KBM-7 (cell line): ENCODE data around the gene ZC3HAV1.
"Not testable (repeated sequence)": the region's sequence is repeated elsewhere in the genome, so short reads cannot be mapped to it uniquely, and the experiment has no call there.

ENCODE experiments used
- DNase-seq: peaks from one replicate; pipeline ENCODE4 v3.0.0-alpha.2; 2015
- in situ Hi-C: fragments of 300-500 bp; cut with MboI; formaldehyde crosslinking; loops from 2 replicates; pipeline ENCODE4 v1.14.3; 2020; ENCODE audit warnings: low sequenced_read_pairs, low pct_unique_long_range_greater_than_20kb, mixed read lengths

Gene ZC3HAV1

GRCh38 chr7:139065323-139065722 lies 44.2 kb downstream of the ZC3HAV1 start:
- DNase-seq = no peak
- in situ Hi-C loops = no loop called here

GRCh38 chr7:139061416-139061815 lies 48.1 kb downstream of the ZC3HAV1 start:
- DNase-seq = no peak
- in situ Hi-C loops = no loop called here

- in situ Hi-C loops = no loop called here
- no peak for DNase-seq
Measured at GRCh38 chr7:139060695-139061237, 48.8 kb downstream of the ZC3HAV1 start.

GRCh38 chr7:139059905-139060304 lies 49.6 kb downstream of the ZC3HAV1 start:
- in situ Hi-C loops = no loop called here
- DNase-seq = no peak

- DNase-seq = no peak
- in situ Hi-C loops = no loop called here
Measured at GRCh38 chr7:139058943-139059342, 50.6 kb downstream of the ZC3HAV1 start.

GRCh38 chr7:139055674-139056073 lies 53.8 kb downstream of the ZC3HAV1 start:
- DNase-seq = no peak
- in situ Hi-C loops = no loop called here

GRCh38 chr7:139054656-139055055 lies 54.9 kb downstream of the ZC3HAV1 start:
- in situ Hi-C loops, DNase-seq: not testable (repeated sequence)

- in situ Hi-C loops = no loop called here
- no peak for DNase-seq
Measured at GRCh38 chr7:139054101-139054500, 55.4 kb downstream of the ZC3HAV1 start.

GRCh38 chr7:139051655-139052054 lies 57.9 kb downstream of the ZC3HAV1 start:
- in situ Hi-C loops = no loop called here
- no peak for DNase-seq

GRCh38 chr7:139049936-139050335 lies 59.6 kb downstream of the ZC3HAV1 start:
- in situ Hi-C loops = no loop called here
- no peak for DNase-seq

- in situ Hi-C loops = no loop called here
- no peak for DNase-seq
Measured at GRCh38 chr7:139049111-139049510, 60.4 kb downstream of the ZC3HAV1 start.

- no peak for DNase-seq
- in situ Hi-C loops = no loop called here
Measured at GRCh38 chr7:139047970-139048369, 61.5 kb downstream of the ZC3HAV1 start.

- in situ Hi-C loops = no loop called here
- DNase-seq = no peak
Measured at GRCh38 chr7:139046143-139046542, 63.4 kb downstream of the ZC3HAV1 start.

- peak; percentile 59 for DNase-seq
- in situ Hi-C loops = no loop called here
Measured at GRCh38 chr7:139044813-139045794, 64.4 kb downstream of the ZC3HAV1 start.

GRCh38 chr7:139043823-139044812 lies 65.4 kb downstream of the ZC3HAV1 start:
- in situ Hi-C loops = no loop called here
- peak; percentile 67 for DNase-seq

- in situ Hi-C loops = no loop called here
Measured at GRCh38 chr7:139041378-139042085, 68.0 kb downstream of the ZC3HAV1 start.

GRCh38 chr7:139038691-139039090 lies 70.8 kb downstream of the ZC3HAV1 start:
- in situ Hi-C loops = no loop called here
- no peak for DNase-seq

More at GRCh38 chr7:139041378-139042085, 68.0 kb downstream of the ZC3HAV1 start:
- peak; percentile 38 for DNase-seq

- in situ Hi-C loops = no loop called here
Measured at GRCh38 chr7:139036901-139037300, 72.6 kb downstream of the ZC3HAV1 start.

More at GRCh38 chr7:139036901-139037300, 72.6 kb downstream of the ZC3HAV1 start:
- no peak for DNase-seq
